ENCODE measurements around the gene MGST2. TPM values are rescaled to one million over a fixed set of nuclear protein-coding genes. Genes with fewer than 3 reads are reported as not detected.

The MGST2 gene
- total RNA-seq, 1 experiment from 2014 or later = 55.8 TPM

DNA sequence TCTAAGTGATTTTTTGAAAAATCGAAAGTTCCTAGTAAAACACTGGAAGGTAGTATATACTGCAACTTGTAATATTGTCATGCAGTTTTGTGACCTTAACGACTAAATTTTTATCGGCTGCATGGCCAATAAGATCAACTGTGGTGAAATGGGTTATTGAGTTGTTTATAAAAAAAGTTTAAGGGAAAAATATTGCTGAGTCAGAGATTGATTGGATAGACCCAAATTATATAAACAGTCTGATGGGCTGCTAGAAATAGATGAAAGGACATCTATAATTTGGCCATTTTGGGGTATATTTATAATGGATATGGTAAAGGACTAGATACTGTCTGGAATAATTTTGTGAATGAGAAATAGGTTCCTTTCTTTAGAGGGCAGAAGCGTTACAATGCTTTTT, 56.2 kb downstream of the MGST2 start:
- Histone ChIP-seq H3K27ac (ENCODE audit: low read length) (no peak overlapping the region), H3K79me2 (ENCODE audit: low read length) (no peaks in the 10 kb centered on the region), H3K9me2 (replicated peaks; ENCODE audit: insufficient read depth, low read length) (no peaks in the 10 kb centered on the region), H3K4me3 (ENCODE audit: low read length) (no peak overlapping the region), H3K36me3 (ENCODE audit: insufficient read depth, low read length) (no peaks in the 10 kb centered on the region), H4K20me1 (ENCODE audit: insufficient read depth, low read depth, low read length) (no peaks in the 10 kb centered on the region), H2AFZ (ENCODE audit: low read length) (no peak overlapping the region), H3K27me3 (ENCODE audit: low read length) (no peaks in the 10 kb centered on the region), H3K4me2 (ENCODE audit: low read depth, low read length, poor library complexity, severe bottlenecking) (no peak overlapping the region), H3K9ac (ENCODE audit: low read length) (no peak overlapping the region), H3K4me1 (ENCODE audit: low read length) (no peaks in the 10 kb centered on the region), H3K9me3 (ENCODE audit: low read length) (no peaks in the 10 kb centered on the region)
- DNase-seq = no peak

GRCh38 chr4:139725236-139725635, 59.6 kb downstream of the MGST2 start:
- Histone ChIP-seq H3K27me3 (ENCODE audit: low read length) (no peaks in the 10 kb centered on the region), H2AFZ (ENCODE audit: low read length) (no peak overlapping the region), H3K9me2 (replicated peaks; ENCODE audit: insufficient read depth, low read length) (no peaks in the 10 kb centered on the region), H3K4me1 (ENCODE audit: low read length) (no peaks in the 10 kb centered on the region), H3K9ac (ENCODE audit: low read length) (no peak overlapping the region), H3K27ac (ENCODE audit: low read length) (no peak overlapping the region), H3K4me2 (ENCODE audit: low read depth, low read length, poor library complexity, severe bottlenecking) (no peak overlapping the region), H3K9me3 (ENCODE audit: low read length) (no peaks in the 10 kb centered on the region), H4K20me1 (ENCODE audit: insufficient read depth, low read depth, low read length) (no peaks in the 10 kb centered on the region), H3K36me3 (ENCODE audit: insufficient read depth, low read length) (no peaks in the 10 kb centered on the region), H3K79me2 (ENCODE audit: low read length) (no peaks in the 10 kb centered on the region), H3K4me3 (ENCODE audit: low read length) (no peak overlapping the region)
- no peak for DNase-seq

- Histone ChIP-seq H4K20me1 (ENCODE audit: insufficient read depth, low read depth, low read length) (no peaks in the 10 kb centered on the region), H3K79me2 (ENCODE audit: low read length) (no peaks in the 10 kb centered on the region), H3K9me2 (replicated peaks; ENCODE audit: insufficient read depth, low read length) (no peaks in the 10 kb centered on the region), H3K9ac (ENCODE audit: low read length) (no peak overlapping the region), H3K4me1 (ENCODE audit: low read length) (no peaks in the 10 kb centered on the region), H3K27ac (ENCODE audit: low read length) (no peak overlapping the region), H2AFZ (ENCODE audit: low read length) (no peak overlapping the region), H3K4me2 (ENCODE audit: low read depth, low read length, poor library complexity, severe bottlenecking) (no peak overlapping the region), H3K27me3 (ENCODE audit: low read length) (no peaks in the 10 kb centered on the region), H3K4me3 (ENCODE audit: low read length) (no peak overlapping the region), H3K36me3 (ENCODE audit: insufficient read depth, low read length) (no peaks in the 10 kb centered on the region), H3K9me3 (ENCODE audit: low read length) (no peaks in the 10 kb centered on the region)
- DNase-seq = no peak
Measured at GRCh38 chr4:139726615-139727014, 61.0 kb downstream of the MGST2 start.

GRCh38 chr4:139728146-139728545, 62.5 kb downstream of the MGST2 start:
- Histone ChIP-seq H3K9me3 (ENCODE audit: low read length) (no peaks in the 10 kb centered on the region), H3K27ac (ENCODE audit: low read length) (no peak overlapping the region), H3K4me3 (ENCODE audit: low read length) (no peak overlapping the region), H3K9ac (ENCODE audit: low read length) (no peak overlapping the region), H3K27me3 (ENCODE audit: low read length) (no peaks in the 10 kb centered on the region), H2AFZ (ENCODE audit: low read length) (no peak overlapping the region), H4K20me1 (ENCODE audit: insufficient read depth, low read depth, low read length) (no peaks in the 10 kb centered on the region), H3K79me2 (ENCODE audit: low read length) (peaks cover 5% of the 10 kb centered on the region), H3K36me3 (ENCODE audit: insufficient read depth, low read length) (no peaks in the 10 kb centered on the region), H3K9me2 (replicated peaks; ENCODE audit: insufficient read depth, low read length) (no peaks in the 10 kb centered on the region), H3K4me1 (ENCODE audit: low read length) (peaks cover under 1% of the 10 kb centered on the region; the same call in 1 of the 2 replicates), H3K4me2 (ENCODE audit: low read depth, low read length, poor library complexity, severe bottlenecking) (no peak overlapping the region)
- DNase-seq = no peak

DNA sequence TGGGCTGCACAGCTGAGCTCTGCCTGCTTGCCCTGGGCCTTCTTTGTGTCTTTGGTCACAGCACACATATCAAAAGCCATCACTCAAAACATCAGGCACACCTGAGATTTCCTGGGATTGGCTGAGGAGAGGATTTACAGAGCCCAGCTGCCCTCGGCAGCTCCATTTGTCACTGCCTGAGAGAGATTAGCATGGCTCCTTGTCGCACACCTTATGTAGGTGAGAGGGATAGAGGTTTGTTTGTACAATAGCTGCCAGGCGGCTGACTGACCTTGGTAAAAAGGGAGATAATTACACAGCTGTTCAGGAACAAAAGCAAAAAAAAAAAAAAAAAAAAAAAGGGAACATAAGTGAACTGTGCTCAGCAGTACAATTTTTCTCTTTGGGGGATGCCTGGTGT, 63.2 kb downstream of the MGST2 start:
- no peak overlapping the region for H3K4me3 ChIP-seq (ENCODE audit: low read length)
- DNase-seq = no peak
- no peaks in the 10 kb centered on the region for H3K9me2 ChIP-seq (replicated peaks; ENCODE audit: insufficient read depth, low read length)
- peaks cover 7% of the 10 kb centered on the region for H3K4me1 ChIP-seq (ENCODE audit: low read length)
- no peaks in the 10 kb centered on the region for H4K20me1 ChIP-seq (ENCODE audit: insufficient read depth, low read depth, low read length)
- no peak overlapping the region for H3K27ac ChIP-seq (ENCODE audit: low read length)
- H3K9ac ChIP-seq (ENCODE audit: low read length) = no peak overlapping the region
- H3K4me2 ChIP-seq (ENCODE audit: low read depth, low read length, poor library complexity, severe bottlenecking) = no peak overlapping the region
- H2AFZ ChIP-seq (ENCODE audit: low read length) = no peak overlapping the region
- H3K27me3 ChIP-seq (ENCODE audit: low read length) = no peaks in the 10 kb centered on the region
- peaks cover 6% of the 10 kb centered on the region for H3K79me2 ChIP-seq (ENCODE audit: low read length)
- H3K36me3 ChIP-seq (ENCODE audit: insufficient read depth, low read length) = no peaks in the 10 kb centered on the region
- no peaks in the 10 kb centered on the region for H3K9me3 ChIP-seq (ENCODE audit: low read length)

- H3K4me1 ChIP-seq (ENCODE audit: low read length) = peaks cover 49% of the 10 kb centered on the region
- H3K36me3 ChIP-seq (ENCODE audit: insufficient read depth, low read length) = no peaks in the 10 kb centered on the region
- no peaks in the 10 kb centered on the region for H3K9me2 ChIP-seq (replicated peaks; ENCODE audit: insufficient read depth, low read length)
- no peak overlapping the region for H3K4me3 ChIP-seq (ENCODE audit: low read length)
- H4K20me1 ChIP-seq (ENCODE audit: insufficient read depth, low read depth, low read length) = no peaks in the 10 kb centered on the region
- H3K9me3 ChIP-seq (ENCODE audit: low read length) = no peaks in the 10 kb centered on the region
- H3K79me2 ChIP-seq (ENCODE audit: low read length) = peaks cover 12% of the 10 kb centered on the region
- no peak overlapping the region for H3K4me2 ChIP-seq (ENCODE audit: low read depth, low read length, poor library complexity, severe bottlenecking)
- no peak overlapping the region for H2AFZ ChIP-seq (ENCODE audit: low read length)
- H3K9ac ChIP-seq (ENCODE audit: low read length) = no peak overlapping the region
- H3K27ac ChIP-seq (ENCODE audit: low read length) = peak overlapping the region; percentile 19; the same call in 1 of the 2 replicates
- DNase-seq = no peak
- no peaks in the 10 kb centered on the region for H3K27me3 ChIP-seq (ENCODE audit: low read length)
Measured at GRCh38 chr4:139732991-139733570, 67.5 kb downstream of the MGST2 start.

DNA sequence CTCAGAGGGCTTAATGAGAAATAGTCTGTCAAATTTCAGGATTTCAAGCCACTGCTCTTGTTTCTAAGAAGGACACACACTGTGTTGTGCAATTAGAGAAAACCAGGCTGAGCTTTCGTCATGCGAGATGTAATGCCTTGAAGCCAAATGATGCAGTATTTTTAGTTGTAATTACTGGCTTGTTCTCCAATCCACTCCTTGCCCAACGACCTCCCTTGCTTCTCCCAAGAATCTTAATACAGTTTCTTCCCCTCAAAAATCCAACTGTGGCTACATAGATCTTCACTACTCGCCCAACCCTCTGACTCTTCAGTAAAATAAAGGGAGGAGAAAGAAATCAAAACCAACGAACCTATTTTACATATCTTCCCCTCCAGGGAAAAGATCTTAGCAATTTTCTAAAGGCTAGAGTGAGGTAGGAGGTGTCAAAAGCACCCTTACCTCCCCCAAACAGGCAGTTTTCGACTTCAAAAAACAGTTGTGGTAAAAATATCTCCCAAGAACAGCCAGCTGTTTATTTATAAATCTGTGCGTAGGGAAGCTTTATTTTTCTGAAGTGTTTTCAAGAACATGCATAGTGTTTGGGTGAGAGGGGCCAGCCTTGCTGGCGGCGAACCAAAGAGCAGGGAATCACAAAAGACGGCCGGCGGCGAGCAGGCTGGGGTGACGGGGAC, 68.7 kb downstream of the MGST2 start:
- peaks cover 56% of the 10 kb centered on the region for H3K4me1 ChIP-seq (ENCODE audit: low read length)
- no peaks in the 10 kb centered on the region for H3K9me2 ChIP-seq (replicated peaks; ENCODE audit: insufficient read depth, low read length)
- H3K4me3 ChIP-seq (ENCODE audit: low read length) = peak overlapping the region; percentile 64
- no peaks in the 10 kb centered on the region for H3K27me3 ChIP-seq (ENCODE audit: low read length)
- peak overlapping the region; percentile 85 for H3K27ac ChIP-seq (ENCODE audit: low read length)
- H3K4me2 ChIP-seq (ENCODE audit: low read depth, low read length, poor library complexity, severe bottlenecking) = peak overlapping the region; percentile 94
- no peaks in the 10 kb centered on the region for H3K9me3 ChIP-seq (ENCODE audit: low read length)
- H2AFZ ChIP-seq (ENCODE audit: low read length) = no peak overlapping the region
- no peaks in the 10 kb centered on the region for H4K20me1 ChIP-seq (ENCODE audit: insufficient read depth, low read depth, low read length)
- H3K9ac ChIP-seq (ENCODE audit: low read length) = peak overlapping the region; percentile 67
- H3K79me2 ChIP-seq (ENCODE audit: low read length) = peaks cover 17% of the 10 kb centered on the region
- DNase-seq = peak; percentile 76
- H3K36me3 ChIP-seq (ENCODE audit: insufficient read depth, low read length) = no peaks in the 10 kb centered on the region

- Histone ChIP-seq H3K4me2 (ENCODE audit: low read depth, low read length, poor library complexity, severe bottlenecking) (peak overlapping the region; percentile 94), H3K4me1 (ENCODE audit: low read length) (peaks cover 56% of the 10 kb centered on the region), H3K9me2 (replicated peaks; ENCODE audit: insufficient read depth, low read length) (no peaks in the 10 kb centered on the region), H3K27me3 (ENCODE audit: low read length) (no peaks in the 10 kb centered on the region), H3K79me2 (ENCODE audit: low read length) (peaks cover 18% of the 10 kb centered on the region), H3K9me3 (ENCODE audit: low read length) (no peaks in the 10 kb centered on the region), H3K27ac (ENCODE audit: low read length) (peak overlapping the region; percentile 90), H3K4me3 (ENCODE audit: low read length) (peak overlapping the region; percentile 64), H3K9ac (ENCODE audit: low read length) (peak overlapping the region; percentile 67), H4K20me1 (ENCODE audit: insufficient read depth, low read depth, low read length) (no peaks in the 10 kb centered on the region), H2AFZ (ENCODE audit: low read length) (no peak overlapping the region), H3K36me3 (ENCODE audit: insufficient read depth, low read length) (no peaks in the 10 kb centered on the region)
- DNase-seq = peak; percentile 92
Measured at GRCh38 chr4:139734875-139735380, 69.3 kb downstream of the MGST2 start.

Measured in Karpas-422 (cell line).